ENCODE results near the gene SLC48A1. TPM values are rescaled to one million over a fixed set of nuclear protein-coding genes. Genes with fewer than 3 reads are reported as not detected.

Gene SLC48A1
- total and polyA plus RNA-seq, 10 of the 15 experiments (the other 5 are each of a cell fraction or from before 2014, with no cell fraction given), result 1.1 to 4.9 (median 1.9) TPM

DNA sequence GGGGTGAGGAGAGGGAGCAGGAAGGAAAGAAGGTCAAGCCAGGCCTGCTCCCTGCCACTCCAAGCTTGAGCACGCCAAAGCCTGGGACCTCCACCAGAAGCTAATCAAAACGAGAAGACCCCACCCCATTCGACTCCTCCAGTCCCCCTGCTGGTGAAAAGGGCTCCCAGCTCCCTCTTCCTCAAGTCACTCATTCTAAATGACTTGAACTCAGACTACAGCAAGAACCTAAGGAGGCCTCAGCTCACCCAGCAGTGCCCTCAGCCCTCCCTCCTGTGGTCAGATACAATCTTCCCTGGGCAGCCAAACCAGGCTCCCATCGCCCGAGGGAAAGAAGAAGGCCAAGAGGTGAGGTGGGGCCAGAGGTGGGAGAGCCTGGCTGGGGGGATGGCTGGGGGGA, 29.3 kb downstream of the SLC48A1 start:
- WGBS (ENCODE audit: insufficient coverage, insufficient replicate concordance, low lambda C conversion rate, missing lambda C conversion rate), result 35% methylated on average over 5 of the region's 5 CpGs
- ATAC-seq, result peak; percentile 14; the same call in 1 of the 3 replicates
- DNase-seq (ENCODE audit: low read depth, low spot score), result no peak
- H3K27ac ChIP-seq (ENCODE audit: control insufficient read depth, insufficient read depth), result no peak overlapping the region
- H3K4me1 ChIP-seq (ENCODE audit: control insufficient read depth, insufficient read depth, low read length), result peaks cover 16% of the 10 kb centered on the region
- ChIA-PET RAD21 (ENCODE audit: unreplicated experiment) (interaction anchor here (2.8 to 7.5 kb wide), 2 partner anchors 15 to 35 kb away, joined by 14 to 166 read pairs; no protein-coding TSS in a partner anchor), SMC1A (ENCODE audit: uncharacterized antibody, unreplicated experiment) (interaction anchor here (2.1 to 3.0 kb wide), 2 partner anchors 10 to 35 kb away, joined by 11 to 19 read pairs; no protein-coding TSS in a partner anchor), CTCF (interaction anchor here (0.8 to 7.9 kb wide), 6 partner anchors 9 to 61 kb away, joined by 3 to 215 read pairs (median 6); no protein-coding TSS in a partner anchor), POLR2A (no interaction called here)
- no peaks in the 10 kb centered on the region; a peak in 2 of 4 replicates for H3K36me3 ChIP-seq (ENCODE audit: control insufficient read depth in 2 of 2, insufficient read depth in 2 of 2, low read length in 1 of 2)
- no peaks in the 10 kb centered on the region for H4K20me1 ChIP-seq (ENCODE audit: control insufficient read depth, insufficient read depth)
- TF ChIP-seq LARP7 (IDR thresholded peaks at IDR 0.05), result no peak
- TF ChIP-seq, protein P1, sequence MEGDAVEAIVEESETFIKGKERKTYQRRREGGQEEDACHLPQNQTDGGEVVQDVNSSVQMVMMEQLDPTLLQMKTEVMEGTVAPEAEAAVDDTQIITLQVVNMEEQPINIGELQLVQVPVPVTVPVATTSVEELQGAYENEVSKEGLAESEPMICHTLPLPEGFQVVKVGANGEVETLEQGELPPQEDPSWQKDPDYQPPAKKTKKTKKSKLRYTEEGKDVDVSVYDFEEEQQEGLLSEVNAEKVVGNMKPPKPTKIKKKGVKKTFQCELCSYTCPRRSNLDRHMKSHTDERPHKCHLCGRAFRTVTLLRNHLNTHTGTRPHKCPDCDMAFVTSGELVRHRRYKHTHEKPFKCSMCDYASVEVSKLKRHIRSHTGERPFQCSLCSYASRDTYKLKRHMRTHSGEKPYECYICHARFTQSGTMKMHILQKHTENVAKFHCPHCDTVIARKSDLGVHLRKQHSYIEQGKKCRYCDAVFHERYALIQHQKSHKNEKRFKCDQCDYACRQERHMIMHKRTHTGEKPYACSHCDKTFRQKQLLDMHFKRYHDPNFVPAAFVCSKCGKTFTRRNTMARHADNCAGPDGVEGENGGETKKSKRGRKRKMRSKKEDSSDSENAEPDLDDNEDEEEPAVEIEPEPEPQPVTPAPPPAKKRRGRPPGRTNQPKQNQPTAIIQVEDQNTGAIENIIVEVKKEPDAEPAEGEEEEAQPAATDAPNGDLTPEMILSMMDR (IDR thresholded peaks at IDR 0.05 in 2 of 3, conservative IDR thresholded peaks at IDR 0.05 in 1 of 3; ENCODE audit: control insufficient read depth in 2 of 3, extremely low read depth in 1 of 3, insufficient read depth in 1 of 3, low read depth in 3 of 3, low read length in 3 of 3), result peak in 2 of 3 experiments; percentile 8 to 35; a peak in 3 of 6 replicates
- intact Hi-C loops (cut with micrococcal nuclease; ENCODE audit: unreplicated experiment), result no loop called here
- no peak for FAIRE-seq
- in situ Hi-C loops (cut with MboI), result no loop called here
- H3K79me2 ChIP-seq (ENCODE audit: control insufficient read depth, insufficient read depth, low read length), result no peaks in the 10 kb centered on the region; the same call in 1 of the 2 replicates
- H2AFZ ChIP-seq (ENCODE audit: control insufficient read depth, low read depth, low read length), result no peak overlapping the region
- H3K9ac ChIP-seq (ENCODE audit: control insufficient read depth, insufficient read depth, low read length), result no peak overlapping the region
- H3K4me3 ChIP-seq, result no peak overlapping the region
- no peaks in the 10 kb centered on the region; a peak in 1 of 4 replicates for H3K27me3 ChIP-seq (replicated peaks in 1 of 2; ENCODE audit: control insufficient read depth in 2 of 2, insufficient read depth in 2 of 2, low read length in 1 of 2)
- H3K9me3 ChIP-seq (replicated peaks; ENCODE audit: control insufficient read depth, insufficient read depth, low read length), result no peaks in the 10 kb centered on the region
- no TSS peak for BruUV-seq (replicated peaks)
- no peak overlapping the region for H3K4me2 ChIP-seq (ENCODE audit: control insufficient read depth, insufficient read depth)

DNA sequence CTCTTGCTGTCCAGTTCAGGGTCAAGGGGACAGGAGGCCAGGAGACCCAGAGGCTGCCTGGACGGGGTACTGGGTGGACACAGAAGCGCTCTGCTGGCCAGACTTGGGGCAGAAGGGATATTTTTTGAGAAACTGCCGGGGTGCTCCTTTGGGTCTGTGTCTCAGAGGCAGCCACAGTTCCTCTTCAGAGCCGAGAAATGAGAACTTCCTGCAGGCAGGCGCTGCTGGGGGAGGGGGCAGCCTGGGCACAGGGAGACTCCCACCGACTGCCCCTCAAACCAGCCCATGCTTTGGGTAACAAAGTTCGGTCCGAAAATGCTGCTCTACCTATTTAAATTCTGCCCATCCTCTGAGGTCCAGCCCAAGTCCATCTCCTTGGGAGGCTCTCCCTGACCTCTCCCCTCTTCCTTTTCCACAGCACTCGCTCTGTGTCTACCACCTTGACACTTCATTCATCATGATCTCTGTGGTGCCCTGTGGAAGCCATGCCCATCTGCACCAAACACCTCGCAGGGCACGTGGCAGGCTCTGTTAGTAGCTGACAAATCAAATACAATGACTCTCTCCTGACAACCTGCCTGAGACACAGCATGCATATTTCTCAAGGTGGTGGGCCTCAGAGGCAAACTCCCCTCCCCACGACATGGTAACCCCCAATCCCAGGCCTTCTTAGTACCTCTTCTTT, 30.3 kb downstream of the SLC48A1 start:
- TF ChIP-seq ZBED1 (IDR thresholded peaks at IDR 0.05; ENCODE audit: borderline replicate concordance) (no peak), SPI1 (IDR thresholded peaks at IDR 0.05; ENCODE audit: borderline replicate concordance, insufficient read depth, low read depth, low read length) (0 out of 2 replicates have a peak, but pooled peaks have one; percentile 8), ZNF384 (IDR thresholded peaks at IDR 0.05; ENCODE audit: borderline replicate concordance, low read depth, low read length) (no peak)
- TF ChIP-seq, protein P2, sequence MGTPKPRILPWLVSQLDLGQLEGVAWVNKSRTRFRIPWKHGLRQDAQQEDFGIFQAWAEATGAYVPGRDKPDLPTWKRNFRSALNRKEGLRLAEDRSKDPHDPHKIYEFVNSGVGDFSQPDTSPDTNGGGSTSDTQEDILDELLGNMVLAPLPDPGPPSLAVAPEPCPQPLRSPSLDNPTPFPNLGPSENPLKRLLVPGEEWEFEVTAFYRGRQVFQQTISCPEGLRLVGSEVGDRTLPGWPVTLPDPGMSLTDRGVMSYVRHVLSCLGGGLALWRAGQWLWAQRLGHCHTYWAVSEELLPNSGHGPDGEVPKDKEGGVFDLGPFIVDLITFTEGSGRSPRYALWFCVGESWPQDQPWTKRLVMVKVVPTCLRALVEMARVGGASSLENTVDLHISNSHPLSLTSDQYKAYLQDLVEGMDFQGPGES (IDR thresholded peaks at IDR 0.05), result no peak
- CTCF ChIA-PET, result interaction anchor here (2.1 to 7.9 kb wide), 2 partner anchors 10 to 32 kb away, joined by 10 to 215 read pairs; no protein-coding TSS in a partner anchor
- in situ Hi-C loops (cut with MboI) (no loop called here), intact Hi-C loops (cut with micrococcal nuclease; ENCODE audit: unreplicated experiment) (no loop called here)
- H3K27ac ChIP-seq (ENCODE audit: control insufficient read depth, insufficient read depth), result no peak overlapping the region
- no peaks in the 10 kb centered on the region for H4K20me1 ChIP-seq (ENCODE audit: control insufficient read depth, insufficient read depth)
- H3K4me1 ChIP-seq (ENCODE audit: control insufficient read depth, insufficient read depth, low read length), result peaks cover 27% of the 10 kb centered on the region
- SMC1A ChIA-PET (ENCODE audit: uncharacterized antibody, unreplicated experiment), result no interaction called here
- H2AFZ ChIP-seq (ENCODE audit: control insufficient read depth, low read depth, low read length), result no peak overlapping the region
- BruUV-seq (replicated peaks), result no TSS peak
- ATAC-seq (no peak), DNase-seq (ENCODE audit: low read depth, low spot score) (no peak), FAIRE-seq (no peak)
- peak overlapping the region; percentile 13 for H3K4me2 ChIP-seq (ENCODE audit: control insufficient read depth, insufficient read depth)
- H3K9ac ChIP-seq (ENCODE audit: control insufficient read depth, insufficient read depth, low read length), result no peak overlapping the region
- no peaks in the 10 kb centered on the region; the same call in 1 of the 2 replicates for H3K79me2 ChIP-seq (ENCODE audit: control insufficient read depth, insufficient read depth, low read length)
- H3K36me3 ChIP-seq (ENCODE audit: control insufficient read depth in 2 of 2, insufficient read depth in 2 of 2, low read length in 1 of 2), result no peaks in the 10 kb centered on the region; a peak in 2 of 4 replicates
- 13% methylated on average over 10 of the region's 12 CpGs for WGBS (ENCODE audit: insufficient coverage, insufficient replicate concordance, low lambda C conversion rate, missing lambda C conversion rate)
- POLR2A ChIA-PET, result no interaction called here
- no peaks in the 10 kb centered on the region; a peak in 1 of 4 replicates for H3K27me3 ChIP-seq (replicated peaks in 1 of 2; ENCODE audit: control insufficient read depth in 2 of 2, insufficient read depth in 2 of 2, low read length in 1 of 2)
- RAD21 ChIA-PET (ENCODE audit: unreplicated experiment), result interaction anchor here (1.5 to 7.5 kb wide), 2 partner anchors 34 to 35 kb away, joined by 5 to 166 read pairs; no protein-coding TSS in a partner anchor
- no peak overlapping the region for H3K4me3 ChIP-seq
- H3K9me3 ChIP-seq (replicated peaks; ENCODE audit: control insufficient read depth, insufficient read depth, low read length), result no peaks in the 10 kb centered on the region
